Esophagus muscularis mucosa (tissue), 4 donors: Measurements from ENCODE around the gene CDH4.

ENCODE experiments used
- CTCF ChIP-seq, 3 experiments: fragments of 200-600 bp in 2 of 3; fragments of 450-650 bp in 1 of 3; sonication (generic) in 2 of 3; IDR thresholded peaks; one replicate each; pipeline ENCODE4 v1.5.1; 2017 to 2019; ENCODE audit warnings: antibody characterized with exemption in 3 of 3, mild to moderate bottlenecking in 2 of 3, moderate library complexity in 1 of 3
- EP300 ChIP-seq: sonication (generic); formaldehyde crosslinking; IDR thresholded peaks from one replicate; pipeline ENCODE4 v1.6.1; 2017; ENCODE audit warnings: antibody characterized with exemption
- POLR2A ChIP-seq: fragments of 450-650 bp; IDR thresholded peaks from one replicate; pipeline ENCODE4 v1.6.1; 2017; ENCODE audit warnings: antibody characterized with exemption, moderate library complexity, mild to moderate bottlenecking, low read depth

GRCh38 chr20:61940491-61940890, 688.4 kb downstream of the CDH4 start:
- no peak for TF ChIP-seq POLR2A
- TF ChIP-seq EP300 = no peak
- no peak for TF ChIP-seq CTCF (IDR thresholded peaks at IDR 0.05)
